HG02981 (cell line): ENCODE data around the gene SLC38A10.
"Not testable (repeated sequence)": the region's sequence is repeated elsewhere in the genome, so short reads cannot be mapped to it uniquely, and the experiment has no call there.

Experiments used
- ATAC-seq: cut with Tn5 transposase; IDR thresholded peaks from one replicate; pipeline ENCODE4 v1.9.1; 2021; ENCODE audit warnings: mild to moderate bottlenecking, moderate library complexity; ENCODE audit not compliant: unreplicated experiment

Gene SLC38A10

DNA sequence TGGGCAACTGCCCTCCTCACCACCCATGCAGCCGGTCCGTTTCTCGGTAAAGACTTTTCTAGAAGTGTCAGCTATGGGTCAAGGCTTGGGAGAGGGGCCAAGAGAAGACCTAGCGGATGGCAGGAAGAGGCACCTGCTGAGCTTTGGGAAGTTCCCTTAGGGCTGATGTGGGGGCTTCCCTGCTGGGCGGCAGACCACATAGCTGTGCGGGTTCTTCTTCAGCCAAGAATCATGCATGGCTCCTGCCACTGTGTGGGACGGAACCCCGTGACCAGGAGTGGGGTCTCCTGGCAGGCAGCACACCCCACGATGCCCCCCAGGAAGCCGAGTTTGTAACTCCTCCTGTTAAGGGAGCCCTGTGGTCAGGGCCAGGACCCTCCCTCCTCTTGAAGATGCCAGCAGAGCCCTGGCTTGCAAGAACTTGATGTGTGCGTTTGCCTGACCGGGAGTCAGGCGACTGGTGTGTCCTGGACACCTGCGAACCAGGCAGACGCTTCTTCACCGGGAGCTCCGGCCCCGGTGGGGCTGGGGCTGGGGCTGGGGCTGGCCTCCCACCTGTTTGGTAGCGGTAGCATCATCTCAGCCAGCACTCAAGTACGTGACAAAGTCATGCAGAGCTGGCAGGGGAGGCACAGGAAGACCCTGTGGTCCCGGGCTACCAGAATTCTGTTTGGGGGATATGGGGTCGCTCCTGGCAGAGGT lies 17.7 kb upstream of the SLC38A10 start:
- no peak for ATAC-seq

DNA sequence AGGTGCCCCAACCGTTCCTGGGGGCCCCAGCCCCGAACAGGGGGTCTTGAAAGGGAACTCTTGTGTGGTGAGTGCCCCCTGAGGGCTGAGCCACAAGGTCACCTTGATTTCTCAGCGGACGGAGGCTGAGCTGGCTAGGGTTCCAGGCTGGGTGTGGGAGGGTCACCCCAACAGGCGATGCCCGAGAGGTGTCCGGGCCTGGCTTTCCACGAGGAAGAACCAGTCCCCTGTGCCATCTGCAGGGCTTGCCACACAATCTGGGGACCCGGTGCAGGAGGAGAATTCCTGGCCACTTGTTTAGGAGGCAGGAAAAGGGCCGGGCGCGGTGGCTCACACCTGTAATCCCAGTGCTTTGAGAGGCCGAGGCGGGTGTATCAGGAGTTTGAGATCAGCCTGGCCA lies 16.8 kb upstream of the SLC38A10 start:
- no peak for ATAC-seq

DNA sequence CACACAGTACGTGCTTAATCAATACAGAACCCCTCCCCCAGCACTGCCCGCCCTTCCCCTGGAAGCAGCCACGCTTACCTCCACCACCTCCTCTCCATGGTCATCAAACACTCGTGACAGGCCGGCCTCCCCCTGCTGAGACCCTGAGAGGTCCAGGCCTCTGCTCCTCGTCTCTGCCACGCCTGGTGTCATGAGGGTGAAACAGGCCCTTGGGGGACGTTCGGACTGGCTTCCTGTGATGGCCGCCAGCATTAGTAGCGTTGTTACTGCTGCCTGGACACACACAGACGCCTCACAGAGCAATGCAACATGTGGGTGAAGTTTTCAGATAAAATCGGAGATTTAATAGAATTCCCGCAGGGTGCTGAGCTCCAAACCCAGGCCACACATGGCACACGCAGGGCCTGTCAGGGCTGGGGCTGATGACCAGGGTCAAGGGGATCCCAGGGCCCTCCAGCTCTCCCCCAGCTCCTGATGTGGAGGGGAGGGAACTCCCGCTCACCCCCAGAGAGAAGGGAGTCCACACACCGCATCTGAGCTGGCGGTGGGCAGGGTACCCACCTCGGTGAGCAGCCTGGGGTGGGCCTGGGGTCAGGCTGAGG lies 15.9 kb upstream of the SLC38A10 start:
- ATAC-seq: no peak

DNA sequence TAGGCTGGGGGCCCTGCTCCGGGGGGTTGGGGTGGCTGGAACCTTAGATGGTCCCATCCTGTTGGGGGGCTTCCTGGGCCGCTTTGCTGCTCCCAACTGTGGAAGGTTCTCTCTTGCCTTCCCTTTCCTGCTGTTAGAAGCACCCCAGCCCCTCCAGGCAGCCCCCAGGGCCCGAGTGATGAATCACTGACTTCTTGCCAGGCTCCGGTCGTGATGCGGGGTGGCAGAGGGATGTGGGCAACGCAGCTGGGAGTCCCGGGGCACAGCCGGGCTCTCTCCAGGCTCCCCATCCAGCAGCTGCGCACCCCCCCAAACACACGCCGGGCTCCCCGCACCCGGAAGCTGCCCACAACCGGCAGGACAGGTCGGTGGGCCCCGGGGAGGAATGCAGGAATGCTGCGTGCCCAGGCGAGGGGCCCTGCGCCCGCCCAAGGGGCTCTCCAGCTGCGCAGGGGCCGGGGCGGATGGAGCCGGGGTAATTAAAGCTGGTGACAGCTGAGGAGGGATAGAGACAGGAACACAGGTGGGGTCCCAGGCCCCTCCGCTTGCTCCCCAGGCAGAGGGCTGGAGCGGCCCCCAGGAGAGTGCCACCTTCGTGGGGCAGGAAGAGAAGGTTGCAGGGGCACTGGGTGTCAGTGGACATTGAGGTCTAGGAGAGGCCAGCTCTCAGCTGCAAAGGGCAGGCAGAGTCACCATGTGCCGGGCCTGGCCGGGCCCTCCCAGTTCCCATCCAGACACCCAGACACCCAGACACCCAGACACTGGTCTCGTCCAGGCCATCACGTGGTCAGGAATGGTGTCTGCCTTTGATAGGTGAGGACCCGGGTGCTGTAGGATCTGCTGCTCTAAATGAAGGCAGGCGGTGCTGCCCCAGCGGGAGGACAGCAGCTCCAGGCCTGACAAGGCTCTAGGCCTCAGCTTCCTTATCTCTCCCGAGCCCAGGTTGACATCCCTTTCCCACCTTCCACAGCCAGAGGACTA lies 15.0 kb upstream of the SLC38A10 start:
- no peak for ATAC-seq

DNA sequence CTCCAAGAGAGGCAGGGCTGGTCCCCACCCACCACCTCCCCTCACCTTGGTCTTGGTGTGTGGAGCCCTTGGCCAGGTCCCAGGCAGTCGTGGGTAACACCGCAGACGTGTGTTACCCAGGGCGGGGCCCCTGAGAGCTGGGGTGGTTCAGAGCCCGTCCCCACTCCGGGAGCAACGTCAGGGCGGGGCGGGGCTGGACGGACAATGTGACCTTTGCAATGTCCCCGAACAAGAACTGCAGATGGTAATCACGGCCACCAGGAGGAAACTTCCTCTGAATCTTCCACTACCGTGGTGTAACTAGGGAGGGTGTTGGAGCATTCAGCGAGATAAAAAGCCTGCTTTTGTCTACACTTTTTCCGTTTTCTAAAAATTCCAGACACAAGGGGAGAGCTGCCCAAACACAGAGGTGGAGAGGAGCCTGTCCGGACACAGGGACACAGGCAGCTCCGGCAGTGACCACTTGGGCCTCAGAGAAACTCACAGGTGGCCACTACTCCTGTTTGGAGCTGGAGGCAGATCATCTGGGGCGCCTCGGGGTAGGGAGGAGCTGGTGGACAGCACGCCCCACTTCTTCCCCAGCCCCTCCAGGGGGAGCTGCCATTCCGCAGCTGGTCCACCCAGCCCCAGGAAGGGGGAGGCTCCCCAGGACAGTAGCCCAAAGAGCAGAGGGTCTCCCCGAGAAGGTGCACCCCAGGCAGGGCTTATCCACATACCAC lies 14.2 kb upstream of the SLC38A10 start:
- ATAC-seq: no peak

DNA sequence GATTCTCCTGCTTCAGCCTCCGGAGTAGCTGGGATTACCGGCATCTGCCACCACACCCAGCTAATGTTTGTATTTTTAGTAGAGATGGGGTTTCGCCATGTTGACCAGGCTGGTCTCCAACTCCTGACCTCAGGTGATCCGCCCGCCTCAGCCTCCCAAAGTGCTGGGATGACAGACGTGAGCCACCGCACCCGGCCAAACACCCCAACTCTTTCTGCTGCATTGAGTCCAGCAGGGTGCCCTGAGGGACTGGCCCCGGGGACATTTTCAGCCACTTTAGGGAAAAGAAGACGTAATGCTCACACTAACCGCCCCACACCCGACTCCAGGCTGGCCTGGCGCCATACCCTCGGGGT lies 13.7 kb upstream of the SLC38A10 start:
- not testable (repeated sequence) for ATAC-seq

DNA sequence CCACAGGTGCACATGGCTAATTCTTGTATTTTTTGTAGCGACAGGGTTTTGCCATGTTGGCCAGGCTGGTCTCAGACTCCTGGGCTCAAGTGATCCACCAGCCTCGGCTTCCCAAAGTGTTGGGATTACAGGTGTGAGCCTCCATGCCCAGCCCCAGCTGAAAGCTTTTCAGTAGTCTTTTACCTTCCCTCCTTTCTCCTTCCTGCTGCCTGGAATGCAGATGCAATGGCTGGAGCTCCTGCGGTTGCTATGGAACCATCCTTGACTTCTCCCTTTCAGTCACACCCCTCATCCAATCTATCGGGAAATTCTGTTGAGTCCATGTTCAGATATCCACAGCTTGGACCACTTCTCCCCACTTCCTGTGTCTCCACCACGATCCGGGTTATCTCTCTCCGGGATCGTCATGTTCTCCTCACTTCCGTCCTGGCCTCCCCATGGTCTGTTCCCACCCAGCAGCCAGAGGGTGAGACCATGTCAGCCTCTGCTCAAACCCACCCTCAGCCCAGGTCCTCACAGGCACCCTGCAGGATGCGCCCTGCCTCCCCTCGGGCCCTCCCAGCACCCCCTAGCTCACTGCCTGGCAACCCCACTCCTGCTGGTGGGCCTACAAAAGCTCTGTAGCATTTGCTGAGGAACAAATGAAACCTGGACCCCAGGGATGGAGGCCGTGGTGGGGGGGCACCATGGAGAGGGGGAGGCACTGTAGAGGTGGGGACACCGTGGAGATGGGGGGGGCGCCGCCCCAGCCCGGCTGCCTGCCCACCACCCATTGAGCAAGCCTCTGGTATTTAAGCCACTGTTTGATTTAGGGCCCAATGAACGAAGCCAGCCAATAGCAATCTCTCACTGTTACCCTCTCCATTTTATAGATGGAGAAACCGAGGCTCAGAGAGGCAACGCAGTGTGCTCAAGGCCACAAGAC lies 12.8 kb upstream of the SLC38A10 start:
- no peak for ATAC-seq

DNA sequence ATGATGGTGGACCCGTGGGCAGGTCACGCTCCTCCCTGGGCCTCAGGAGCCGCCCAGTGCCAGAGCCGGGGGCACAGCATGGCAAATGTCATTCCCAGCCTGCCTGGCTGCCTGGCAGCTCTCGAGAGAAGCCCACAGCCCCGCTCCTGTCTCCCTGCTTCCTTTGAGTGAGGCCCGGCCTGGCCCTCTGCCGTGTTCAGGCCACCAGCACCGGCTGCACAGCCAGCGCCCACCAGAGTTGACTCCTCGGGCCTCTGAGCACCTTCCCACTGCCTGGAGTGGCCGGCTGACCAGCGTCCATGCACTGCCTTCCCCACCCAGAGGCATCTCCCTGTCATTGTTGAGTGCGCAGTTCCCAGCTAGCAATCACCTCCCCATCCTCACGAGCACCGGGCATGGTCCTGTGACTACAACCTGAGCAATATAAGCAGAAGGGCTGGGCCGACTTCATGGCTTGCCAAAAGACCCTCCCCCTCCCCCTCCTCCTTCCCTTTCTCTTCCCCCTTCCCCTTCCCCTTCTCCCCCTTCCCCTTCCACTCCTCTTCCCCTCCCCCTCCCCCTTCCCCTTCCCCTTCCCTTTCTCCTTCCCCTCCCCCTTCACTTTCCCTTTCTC lies 11.9 kb upstream of the SLC38A10 start:
- no peak for ATAC-seq

DNA sequence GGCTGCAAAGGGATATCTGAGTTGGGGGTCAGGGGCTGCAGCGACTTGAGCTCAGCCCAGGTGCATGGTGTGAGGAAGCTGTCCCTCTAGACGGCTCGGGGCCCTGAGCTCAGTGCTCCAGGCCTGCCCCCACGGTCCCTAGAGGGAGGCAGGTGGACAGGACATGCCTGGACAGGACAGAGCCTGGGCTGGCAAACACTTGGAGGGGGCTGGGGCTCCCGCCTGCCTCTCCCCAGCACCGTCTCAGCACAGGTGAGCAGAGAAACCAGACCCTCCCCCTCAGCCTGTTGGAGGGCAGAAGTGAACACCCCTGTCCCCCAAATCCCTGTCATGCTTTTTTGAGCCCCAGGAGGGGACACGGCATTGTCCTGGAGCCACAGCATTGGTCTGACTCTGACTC lies 11.4 kb upstream of the SLC38A10 start:
- no peak for ATAC-seq

DNA sequence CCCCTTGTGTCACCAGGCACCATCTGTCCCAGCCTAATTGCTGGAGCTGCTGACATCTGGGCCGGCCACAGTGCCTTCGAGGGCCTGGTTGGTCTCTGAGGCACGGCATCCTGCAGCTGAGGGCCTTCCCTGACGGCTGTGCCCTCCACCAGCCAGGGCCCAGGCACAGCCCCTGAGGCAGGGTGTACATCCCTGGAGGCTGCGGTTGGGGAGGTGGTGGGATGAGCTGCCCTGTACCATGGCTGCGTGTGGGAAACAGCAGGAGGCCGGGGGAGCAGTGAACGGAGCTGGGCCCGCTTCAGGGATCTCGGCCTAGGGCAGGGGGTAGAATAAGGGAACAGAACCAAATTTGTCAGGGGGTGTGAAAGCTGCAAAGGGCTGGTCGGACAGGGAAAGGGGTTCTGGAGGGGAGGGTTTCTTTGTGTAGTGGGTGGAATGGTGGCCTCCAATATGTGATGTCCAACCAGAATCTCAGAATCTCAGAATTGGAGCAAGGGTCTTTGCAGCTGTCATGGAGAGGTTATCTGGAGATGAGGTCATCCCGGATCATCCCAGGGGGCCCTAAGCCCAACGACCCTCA lies 10.0 kb upstream of the SLC38A10 start:
- ATAC-seq: no peak

DNA sequence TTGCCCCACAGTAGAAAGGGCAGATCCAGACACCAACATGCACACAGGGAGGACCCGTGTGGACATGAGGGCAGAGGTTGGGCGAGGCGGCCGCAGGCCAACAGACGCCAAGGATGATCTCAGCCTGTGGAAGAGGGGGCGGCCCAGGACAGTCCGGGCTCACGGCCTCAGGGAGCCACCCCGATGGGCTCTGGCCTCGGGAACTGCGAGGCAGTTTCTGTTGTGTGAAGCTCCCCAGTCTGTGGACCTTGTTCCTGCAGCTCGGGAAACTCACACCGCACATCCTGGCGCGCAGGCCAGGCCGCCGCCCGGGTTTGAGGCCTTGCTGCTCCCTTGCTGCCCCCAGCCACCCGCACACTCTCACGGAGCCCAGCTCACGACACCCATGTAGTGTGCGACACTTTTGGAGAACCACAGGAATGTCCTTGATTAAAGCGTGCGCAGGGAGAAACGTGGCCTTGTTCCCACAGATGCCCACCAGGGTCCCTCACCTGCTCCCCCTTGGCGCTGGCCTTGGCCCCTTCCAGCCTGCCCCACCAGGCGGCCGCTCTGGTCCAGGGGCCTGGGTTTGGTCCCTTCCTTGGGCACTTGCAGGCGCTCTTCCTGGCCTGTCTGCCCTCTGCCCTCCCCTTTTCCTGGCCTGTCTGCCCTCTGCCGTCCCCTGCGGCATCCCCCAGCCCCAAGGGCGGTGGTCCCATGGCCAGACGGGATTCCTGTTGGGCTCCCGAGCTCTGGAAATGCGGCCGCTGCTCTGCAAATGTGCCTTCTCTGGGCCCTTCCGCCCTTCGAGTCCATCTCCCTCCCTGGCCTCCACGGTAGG lies 9.3 kb upstream of the SLC38A10 start:
- no peak for ATAC-seq

DNA sequence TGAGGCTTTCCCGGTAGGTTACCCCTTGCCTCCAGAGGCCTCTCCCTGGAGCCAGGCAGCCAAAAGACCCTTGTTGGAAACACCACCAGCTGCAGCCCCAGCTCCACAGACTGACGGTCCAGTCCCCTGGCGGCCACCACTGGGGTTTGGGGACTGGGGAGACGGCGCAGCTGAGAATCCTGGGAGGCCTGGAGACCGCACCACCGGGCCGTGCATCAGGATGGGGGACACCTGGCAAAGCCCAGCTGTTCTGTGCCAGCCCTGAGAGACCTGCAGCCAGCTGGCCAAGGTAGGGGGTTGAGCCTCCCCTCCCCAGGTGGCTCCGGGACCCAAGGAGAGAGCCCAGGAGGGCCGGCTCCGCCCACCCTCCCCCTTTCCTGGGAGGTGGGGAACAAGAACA lies 8.3 kb upstream of the SLC38A10 start:
- ATAC-seq: no peak

DNA sequence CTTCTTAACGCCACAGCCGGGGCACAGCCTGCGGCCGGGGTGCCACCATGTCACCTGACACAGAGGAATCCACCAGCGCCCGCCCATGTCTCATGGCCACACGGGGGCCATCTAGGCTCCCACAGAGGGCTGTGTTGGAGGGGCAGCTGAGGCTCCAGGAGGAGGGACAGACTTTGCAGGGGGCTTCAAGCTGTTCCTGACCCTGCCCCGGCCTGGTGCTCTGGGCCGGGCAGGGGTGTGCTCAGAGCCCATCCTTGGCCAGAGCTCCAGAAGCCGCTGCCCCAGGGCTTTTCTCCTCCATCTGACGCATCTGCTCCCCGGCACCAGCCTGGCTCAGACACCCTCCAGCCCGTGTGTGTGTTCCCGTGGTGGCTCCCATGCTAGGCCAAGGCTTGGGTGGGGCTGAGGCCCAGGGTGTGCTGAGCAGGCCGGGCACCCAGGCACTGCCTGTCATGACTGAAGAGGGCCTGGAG lies 7.8 kb upstream of the SLC38A10 start:
- no peak for ATAC-seq

DNA sequence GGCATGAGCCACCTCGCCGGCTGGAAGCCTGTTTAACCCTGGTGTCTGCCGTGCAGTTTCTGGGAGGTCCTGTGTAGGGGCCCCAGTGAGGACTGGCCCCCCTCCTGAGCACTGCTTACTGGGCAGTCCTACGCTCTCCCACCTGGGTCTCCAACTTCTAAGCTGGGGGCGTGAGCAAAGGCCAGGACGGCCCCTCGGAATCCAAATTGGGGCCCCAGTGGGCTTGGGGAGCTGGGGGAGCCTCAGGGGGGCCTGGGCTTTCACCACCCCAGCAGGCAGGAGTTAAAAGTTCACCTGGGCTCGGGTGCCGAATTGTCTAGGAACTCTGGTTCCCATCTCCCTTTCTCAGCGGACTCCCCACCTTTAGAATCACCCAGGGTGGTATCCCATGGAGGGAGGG lies 7.2 kb upstream of the SLC38A10 start:
- no peak for ATAC-seq

DNA sequence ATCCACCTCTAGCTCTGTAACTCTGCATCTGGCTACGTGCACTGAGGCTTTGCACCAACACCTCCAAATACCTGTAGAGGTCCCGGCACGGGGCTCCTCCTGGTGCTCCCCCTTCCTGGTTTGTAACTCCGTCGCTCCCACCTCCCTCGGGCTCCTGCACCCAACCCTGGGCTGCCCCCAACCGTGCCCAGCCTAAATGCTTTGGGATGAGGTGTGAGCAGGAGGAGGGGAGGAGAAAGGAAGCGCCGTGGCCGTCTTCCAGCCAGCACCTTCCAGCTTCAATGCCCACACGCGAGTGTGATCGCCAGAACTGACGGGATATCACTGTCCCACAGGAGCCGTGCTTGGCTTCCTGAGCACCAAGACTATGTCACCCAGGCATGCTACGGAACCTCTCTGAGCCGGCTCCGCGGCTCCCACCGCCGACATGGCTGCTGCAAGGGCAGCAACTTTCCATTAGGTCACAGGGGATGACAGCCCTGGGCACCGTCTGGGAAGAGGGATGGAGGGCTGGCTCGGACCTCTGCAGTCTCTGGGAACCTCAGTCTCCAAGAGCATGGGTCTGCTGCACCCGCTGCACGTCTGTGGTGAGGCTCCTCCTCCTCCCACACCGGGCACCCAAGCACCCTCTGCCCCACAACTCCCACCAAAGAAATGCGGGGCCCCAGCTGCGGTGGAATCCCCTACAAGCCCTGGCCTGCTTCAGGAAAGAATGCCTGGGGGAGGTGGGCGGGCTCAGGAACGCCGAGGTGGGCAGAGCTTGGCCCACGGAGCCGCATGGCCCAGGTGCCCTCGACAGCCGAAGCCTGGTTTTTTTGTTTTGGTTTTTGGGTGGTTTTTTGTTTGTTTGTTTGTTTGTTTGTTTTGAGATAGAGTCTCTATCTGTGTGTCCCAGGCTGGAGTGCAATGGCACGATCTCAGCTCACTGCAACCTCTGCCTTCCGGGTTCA lies 6.4 kb upstream of the SLC38A10 start:
- no peak for ATAC-seq

DNA sequence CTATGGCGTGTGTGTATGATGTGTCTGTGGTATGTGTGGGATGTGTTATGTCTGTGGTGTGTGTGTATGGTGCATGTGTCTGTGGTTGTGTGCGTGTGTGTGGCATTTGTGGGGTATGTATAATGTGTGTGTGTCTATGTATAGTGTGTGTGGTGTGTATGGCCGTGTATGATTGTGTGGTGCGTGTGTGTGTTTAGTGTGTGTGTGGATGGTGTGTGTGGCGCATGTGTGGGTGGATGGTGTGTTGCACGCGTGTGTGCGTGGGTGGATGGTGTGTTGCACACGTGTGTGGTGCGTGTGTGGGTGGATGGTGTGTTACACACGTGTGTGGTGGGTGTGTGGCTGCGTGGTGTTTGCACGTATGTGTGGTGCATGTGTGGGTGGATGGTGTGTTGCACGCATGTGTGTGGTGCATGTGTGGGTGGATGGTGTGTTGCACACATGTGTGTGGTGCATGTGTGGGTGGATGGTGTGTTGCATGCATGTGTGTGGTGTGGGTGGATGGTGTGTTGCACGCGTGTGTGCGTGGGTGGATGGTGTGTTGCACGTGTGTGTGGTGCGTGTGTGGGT lies 5.6 kb upstream of the SLC38A10 start:
- ATAC-seq: no peak
